BJ (cell line): ENCODE data around the gene NACC2. TPM values are rescaled to one million over a fixed set of nuclear protein-coding genes. Genes with fewer than 3 reads are reported as not detected.

ENCODE experiments used
- CTCF ChIA-PET: fragments of 350-600 bp; formaldehyde crosslinking; extraction: SDS; loops from one replicate; lab custom pipeline; 2021; ENCODE audit warnings: antibody characterized with exemption, inconsistent platforms; lab: Yijun Ruan, JAX
- POLR2A ChIA-PET: fragments of 300-600 bp; sonication (Branson Sonifier 250); formaldehyde crosslinking; extraction: SDS; loops from one replicate; lab custom pipeline; 2021; ENCODE audit warnings: antibody characterized with exemption; lab: Charles Lee
- DNase-seq: peaks from one replicate; pipeline ENCODE4 v3.0.0-alpha.2; 2011; ENCODE audit warnings: low read depth
- H3K27me3 ChIP-seq: 2 replicates; pipeline ENCODE4 v1.6.0; 2011; ENCODE audit warnings: low read length; ENCODE audit not compliant: control insufficient read depth, insufficient read depth
- H3K36me3 ChIP-seq: 2 replicates; pipeline ENCODE4 v1.5.1; 2011; ENCODE audit warnings: low read length; ENCODE audit not compliant: control insufficient read depth, insufficient read depth
- H3K4me3 ChIP-seq: 2 replicates; pipeline ENCODE4 v1.5.1; 2011; ENCODE audit warnings: low read depth, mild to moderate bottlenecking, control low read depth, low read length
- CTCF ChIP-seq: IDR thresholded peaks from 2 replicates; pipeline ENCODE4 v1.5.1; 2011; ENCODE audit warnings: low read depth, mild to moderate bottlenecking, control low read depth, inconsistent platforms, low read length, moderate library complexity; ENCODE audit not compliant: insufficient read depth
- polyA plus RNA-seq: library from polyadenylated mRNA; depleted of rRNA; stranded (reverse); fragments of >200 nt; gene quantifications from 2 replicates; pipeline ENCODE4 v1.2.3, GENCODE V29; 2011

NACC2 gene
- polyA plus RNA-seq, 1 experiment: 19.2 TPM

GRCh38 chr9:135961811-135962695, 133.0 kb downstream of the NACC2 start:
- no peak for DNase-seq
- H3K36me3 ChIP-seq: no peaks in the 10 kb centered on the region
- POLR2A ChIA-PET: no interaction called here
- H3K4me3 ChIP-seq: no peak overlapping the region
- no peak for TF ChIP-seq CTCF
- CTCF ChIA-PET: interaction anchor here (0.8 to 3.7 kb wide), 4 partner anchors 8 to 97 kb away, joined by 3 to 15 read pairs (median 8); no protein-coding TSS in a partner anchor
- H3K27me3 ChIP-seq: peaks cover 5% of the 10 kb centered on the region; the same call in 1 of the 2 replicates

GRCh38 chr9:135961277-135961715, 133.8 kb downstream of the NACC2 start, which contains the start of gene UBAC1:
Gene UBAC1, minus strand, starts transcription at chr9:135961373. Its CDS starts 211 bp downstream, at chr9:135961162.
- DNase-seq: peak; percentile 58
- no peaks in the 10 kb centered on the region for H3K36me3 ChIP-seq
- H3K27me3 ChIP-seq: peaks cover 5% of the 10 kb centered on the region; the same call in 1 of the 2 replicates
- TF ChIP-seq CTCF: peak; percentile 41
- H3K4me3 ChIP-seq: peak within 1 kb of the TSS; percentile 88
- CTCF ChIA-PET: interaction anchor here (1.9 to 3.7 kb wide), 4 partner anchors 9 to 161 kb away, joined by 4 to 19 read pairs (median 13); no protein-coding TSS in a partner anchor
- POLR2A ChIA-PET: interaction anchor here (0.6 kb wide), 1 partner anchor 54 kb away, joined by 5 read pairs; the partner anchor contains the start of gene CAMSAP1

GRCh38 chr9:135960411-135961276, 134.4 kb downstream of the NACC2 start:
- no peaks in the 10 kb centered on the region for H3K36me3 ChIP-seq
- H3K27me3 ChIP-seq: peaks cover 5% of the 10 kb centered on the region; the same call in 1 of the 2 replicates
- CTCF ChIA-PET: interaction anchor here (0.8 to 3.7 kb wide), 10 partner anchors 10 to 162 kb away, joined by 3 to 19 read pairs (median 3); no protein-coding TSS in a partner anchor
- H3K4me3 ChIP-seq: peak overlapping the region; percentile 88
- TF ChIP-seq CTCF: no peak
- POLR2A ChIA-PET: interaction anchor here (0.6 kb wide), 2 partner anchors 53 to 141 kb away, joined by 3 to 5 read pairs; partner anchors contain the start of gene CAMSAP1
- no peak for DNase-seq

- CTCF ChIA-PET: interaction anchor here (0.8 to 3.7 kb wide), 10 partner anchors 9 to 163 kb away, joined by 3 to 19 read pairs (median 3); no protein-coding TSS in a partner anchor
- Histone ChIP-seq H3K27me3 (peaks cover 5% of the 10 kb centered on the region; the same call in 1 of the 2 replicates), H3K4me3 (peak overlapping the region; percentile 88), H3K36me3 (no peaks in the 10 kb centered on the region)
- no peak for TF ChIP-seq CTCF
- no peak for DNase-seq
- POLR2A ChIA-PET: interaction anchor here (0.6 kb wide), 1 partner anchor 140 kb away, joined by 3 read pairs; no protein-coding TSS in a partner anchor
Measured at GRCh38 chr9:135959814-135960213, 135.3 kb downstream of the NACC2 start.
